ENCODE measurements around the gene ARHGAP22.

ARHGAP22 gene

DNA sequence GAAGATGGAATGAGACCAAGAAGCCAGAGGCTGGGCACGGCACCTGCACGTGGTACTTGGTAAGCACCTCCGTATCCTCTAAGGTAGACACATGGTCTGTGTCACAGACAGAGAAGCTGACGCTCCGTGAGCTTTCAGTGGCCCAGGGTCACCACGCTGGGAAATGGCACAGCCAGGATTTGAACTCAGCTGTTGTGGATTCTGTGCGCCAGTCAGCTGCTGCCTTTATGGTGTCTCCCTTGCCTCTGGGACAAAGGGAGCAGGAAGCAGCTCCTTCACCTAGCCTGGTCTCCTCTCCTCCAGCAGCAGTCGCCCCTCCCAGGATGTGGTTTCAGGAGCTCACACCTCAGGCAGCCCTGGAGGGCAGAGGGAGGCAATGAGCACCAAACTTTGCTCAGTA is 110.8 kb downstream of the ARHGAP22 start:
- DNase-seq (ENCODE audit: low spot score), result no peak
- TF ChIP-seq, protein P1, sequence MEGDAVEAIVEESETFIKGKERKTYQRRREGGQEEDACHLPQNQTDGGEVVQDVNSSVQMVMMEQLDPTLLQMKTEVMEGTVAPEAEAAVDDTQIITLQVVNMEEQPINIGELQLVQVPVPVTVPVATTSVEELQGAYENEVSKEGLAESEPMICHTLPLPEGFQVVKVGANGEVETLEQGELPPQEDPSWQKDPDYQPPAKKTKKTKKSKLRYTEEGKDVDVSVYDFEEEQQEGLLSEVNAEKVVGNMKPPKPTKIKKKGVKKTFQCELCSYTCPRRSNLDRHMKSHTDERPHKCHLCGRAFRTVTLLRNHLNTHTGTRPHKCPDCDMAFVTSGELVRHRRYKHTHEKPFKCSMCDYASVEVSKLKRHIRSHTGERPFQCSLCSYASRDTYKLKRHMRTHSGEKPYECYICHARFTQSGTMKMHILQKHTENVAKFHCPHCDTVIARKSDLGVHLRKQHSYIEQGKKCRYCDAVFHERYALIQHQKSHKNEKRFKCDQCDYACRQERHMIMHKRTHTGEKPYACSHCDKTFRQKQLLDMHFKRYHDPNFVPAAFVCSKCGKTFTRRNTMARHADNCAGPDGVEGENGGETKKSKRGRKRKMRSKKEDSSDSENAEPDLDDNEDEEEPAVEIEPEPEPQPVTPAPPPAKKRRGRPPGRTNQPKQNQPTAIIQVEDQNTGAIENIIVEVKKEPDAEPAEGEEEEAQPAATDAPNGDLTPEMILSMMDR (IDR thresholded peaks at IDR 0.05; ENCODE audit: borderline replicate concordance, control extremely low read depth, extremely low read depth, insufficient read depth, missing control alignments), result no peak
- in situ Hi-C loops (cut with MboI; ENCODE audit: low sequenced_read_pairs, unreplicated experiment), result no loop called here

DNA sequence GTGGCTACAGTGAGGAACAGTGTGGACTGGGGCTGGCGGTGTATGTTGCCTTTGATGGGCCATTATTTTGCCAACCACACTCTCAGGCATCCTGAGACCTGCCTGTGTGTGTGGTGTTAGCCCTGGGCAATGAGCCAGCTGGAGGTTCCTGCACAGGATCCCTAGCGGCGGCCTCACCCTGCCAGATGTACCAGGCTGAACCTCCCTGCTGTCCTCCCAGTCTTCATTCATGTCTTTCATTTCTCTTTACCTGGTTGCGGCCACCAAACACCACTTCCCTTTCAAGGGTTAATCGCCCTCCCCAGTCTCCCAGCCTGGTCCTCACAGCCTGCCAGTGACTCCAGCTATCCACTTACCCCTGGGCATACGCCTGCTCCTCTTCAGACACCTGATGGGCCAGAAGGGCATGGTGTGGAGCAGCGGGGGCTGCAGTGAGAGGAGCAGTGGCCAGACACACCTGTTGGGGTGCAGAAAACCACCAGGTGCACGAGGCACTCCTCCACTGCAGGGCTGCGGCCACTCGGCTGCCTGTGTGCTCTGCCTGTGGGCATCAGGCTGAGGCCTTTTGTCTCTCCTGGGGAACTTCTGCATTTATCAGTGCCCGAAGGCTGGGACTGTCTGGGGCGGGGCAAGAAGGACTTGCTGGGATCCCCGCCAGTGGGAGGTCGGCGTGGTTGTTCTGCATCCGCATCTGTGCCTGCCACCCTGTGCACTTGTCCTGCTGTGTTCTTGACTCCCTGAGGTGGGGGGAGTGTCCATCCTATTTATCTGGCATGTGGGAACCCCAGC is 111.6 kb downstream of the ARHGAP22 start:
- DNase-seq (ENCODE audit: low spot score), result no peak
- TF ChIP-seq, protein P1 (IDR thresholded peaks at IDR 0.05; ENCODE audit: borderline replicate concordance, control extremely low read depth, extremely low read depth, insufficient read depth, missing control alignments), result no peak
- in situ Hi-C loops (cut with MboI; ENCODE audit: low sequenced_read_pairs, unreplicated experiment), result no loop called here

DNA sequence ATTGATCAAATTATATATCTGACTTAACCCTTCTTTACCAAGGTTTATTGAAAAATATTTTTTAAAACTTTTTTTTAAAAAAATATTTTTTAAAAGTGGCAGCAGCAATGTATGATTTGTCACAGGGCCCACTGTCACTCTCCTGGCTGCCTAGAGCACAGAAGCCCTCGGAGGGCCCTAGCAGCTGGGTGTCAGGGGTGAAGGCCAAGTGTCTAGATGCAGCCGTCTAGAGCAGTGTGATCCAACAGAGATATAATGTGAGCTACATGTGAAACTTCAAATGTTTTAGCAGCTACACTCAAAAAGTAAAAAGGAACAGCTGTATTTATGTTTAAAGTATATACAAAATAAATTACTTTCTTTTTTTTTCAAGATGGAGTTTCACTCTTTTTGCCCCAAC is 112.7 kb downstream of the ARHGAP22 start:
- in situ Hi-C loops (cut with MboI; ENCODE audit: low sequenced_read_pairs, unreplicated experiment), result no loop called here
- TF ChIP-seq, protein P1 (IDR thresholded peaks at IDR 0.05; ENCODE audit: borderline replicate concordance, control extremely low read depth, extremely low read depth, insufficient read depth, missing control alignments), result no peak
- no peak for DNase-seq (ENCODE audit: low spot score)

DNA sequence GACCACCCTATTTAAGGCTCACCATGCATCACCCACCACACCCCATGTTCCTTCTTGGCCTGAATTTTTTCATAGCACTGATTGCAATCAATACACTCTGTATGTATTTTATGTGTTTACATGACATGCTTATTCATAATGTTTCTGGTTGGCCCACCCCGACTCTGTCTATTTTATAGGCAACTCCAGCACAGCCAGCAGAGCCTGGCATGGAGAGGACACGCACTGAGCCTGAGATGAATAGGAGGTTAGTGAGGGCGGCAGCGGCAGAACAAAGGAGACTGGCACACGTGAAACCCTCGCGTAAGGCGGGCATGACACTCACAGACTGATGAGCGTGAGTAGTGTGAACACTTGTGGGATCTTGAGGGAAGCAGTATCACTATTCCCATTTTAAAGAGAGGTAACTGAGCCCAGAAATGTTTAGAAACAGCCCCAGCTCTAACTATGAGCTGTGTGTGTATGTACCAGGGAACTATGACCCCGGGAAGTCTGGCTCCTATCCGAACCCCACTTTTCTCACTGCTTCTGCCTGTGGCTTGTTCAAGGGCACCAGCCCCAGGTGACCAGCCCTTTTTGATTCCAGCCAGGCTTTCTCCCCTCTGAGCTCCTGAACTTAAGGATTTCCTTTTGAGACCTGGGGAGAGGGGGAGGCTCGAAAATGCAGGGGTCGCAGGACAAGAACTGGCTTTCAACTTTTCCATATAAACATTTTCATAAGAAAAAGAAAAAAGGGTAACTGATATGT is 113.3 kb downstream of the ARHGAP22 start:
- DNase-seq (ENCODE audit: low spot score), result no peak
- TF ChIP-seq, protein P1 (IDR thresholded peaks at IDR 0.05; ENCODE audit: borderline replicate concordance, control extremely low read depth, extremely low read depth, insufficient read depth, missing control alignments), result no peak
- in situ Hi-C loops (cut with MboI; ENCODE audit: low sequenced_read_pairs, unreplicated experiment), result no loop called here

DNA sequence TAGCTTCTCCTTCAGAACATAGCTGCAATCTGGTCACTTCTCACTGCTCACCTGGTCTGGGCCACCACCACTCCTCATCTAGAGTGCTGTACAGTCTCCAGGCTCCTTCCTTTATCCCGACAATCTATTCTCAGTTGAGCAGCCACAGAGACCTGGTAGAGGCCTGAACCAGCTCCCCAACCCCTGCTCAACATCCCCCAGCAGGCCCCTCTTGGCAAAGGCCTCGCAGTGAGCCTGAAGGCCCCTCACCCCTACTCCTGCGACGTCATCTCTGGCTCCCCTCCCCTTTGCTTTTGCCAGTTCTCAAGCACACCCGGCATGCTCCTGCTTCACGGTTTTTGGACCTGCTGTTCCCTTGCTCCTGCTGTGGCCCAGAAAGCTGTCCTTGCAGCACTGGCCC is 113.9 kb downstream of the ARHGAP22 start:
- no peak for DNase-seq (ENCODE audit: low spot score)
- in situ Hi-C loops (cut with MboI; ENCODE audit: low sequenced_read_pairs, unreplicated experiment), result no loop called here
- TF ChIP-seq, protein P1 (IDR thresholded peaks at IDR 0.05; ENCODE audit: borderline replicate concordance, control extremely low read depth, extremely low read depth, insufficient read depth, missing control alignments), result no peak

DNA sequence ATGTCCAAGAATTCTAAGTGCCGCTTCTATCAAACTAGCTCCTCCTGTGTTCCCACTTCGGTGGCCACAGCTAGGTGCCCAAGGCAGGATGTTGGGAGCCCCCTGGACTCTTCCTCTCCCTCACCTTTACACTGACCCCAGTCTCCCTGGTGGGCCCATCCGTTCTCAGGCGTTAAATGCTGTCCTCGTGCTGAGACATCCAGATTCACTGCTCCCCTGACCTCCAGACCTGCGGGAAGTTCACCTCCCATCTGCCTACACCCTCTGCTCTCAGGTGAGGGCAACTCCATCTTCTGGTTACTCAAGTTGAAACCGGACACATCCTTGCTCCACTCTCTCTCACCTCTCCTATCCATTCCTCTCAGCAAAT is 114.3 kb downstream of the ARHGAP22 start:
- no peak for DNase-seq (ENCODE audit: low spot score)
- in situ Hi-C loops (cut with MboI; ENCODE audit: low sequenced_read_pairs, unreplicated experiment), result no loop called here
- TF ChIP-seq, protein P1 (IDR thresholded peaks at IDR 0.05; ENCODE audit: borderline replicate concordance, control extremely low read depth, extremely low read depth, insufficient read depth, missing control alignments), result no peak
